ENCODE measurements around the gene TMEM52. TPM values are rescaled to one million over a fixed set of nuclear protein-coding genes. Genes with fewer than 3 reads are reported as not detected.

The TMEM52 gene
- total and polyA plus RNA-seq, 2 of the 13 experiments (the other 11 are each of a cell fraction or from before 2014, with no cell fraction given) = 13.2 to 18.7 TPM

GRCh38 chr1:1891349-1892078 lies 27.6 kb downstream of the TMEM52 start (continued):
- TF ChIP-seq TIGD3 (CRISPR knock-in tag; IDR thresholded peaks at IDR 0.05; ENCODE audit: borderline replicate concordance) (peak; percentile 77; the same call in 1 of the 2 replicates), RXRA (CRISPR knock-in tag; IDR thresholded peaks at IDR 0.05) (peak; percentile 67), PAXIP1 (CRISPR knock-in tag; conservative IDR thresholded peaks at IDR 0.05) (peak; percentile 6; the same call in 1 of the 2 replicates), ZNF691 (CRISPR knock-in tag; IDR thresholded peaks at IDR 0.05; ENCODE audit: borderline replicate concordance, low read depth) (peak; percentile 37; the same call in 1 of the 2 replicates), CAMTA2 (CRISPR knock-in tag; IDR thresholded peaks at IDR 0.05; ENCODE audit: borderline replicate concordance) (0 out of 2 replicates have a peak, but pooled peaks have one; percentile 31), ZNF607 (CRISPR knock-in tag; IDR thresholded peaks at IDR 0.05; ENCODE audit: borderline replicate concordance) (0 out of 2 replicates have a peak, but pooled peaks have one; percentile 66), REST (IDR thresholded peaks at IDR 0.05; ENCODE audit: borderline replicate concordance in 1 of 2, low read depth in 1 of 2, low read length in 2 of 2) (peak in 1 of 2 experiments; percentile 27; a peak in 1 of 4 replicates), BCL3 (CRISPR knock-in tag; IDR thresholded peaks at IDR 0.05) (0 out of 2 replicates have a peak, but pooled peaks have one; percentile 20), ZNF891 (CRISPR knock-in tag; IDR thresholded peaks at IDR 0.05) (no peak), MEF2D (CRISPR knock-in tag; IDR thresholded peaks at IDR 0.05) (peak; percentile 54; the same call in 1 of the 2 replicates), U2AF1 (optimal IDR thresholded peaks at IDR 0.05; ENCODE audit: low read depth, low read length) (peak; percentile 32), SP5 (CRISPR knock-in tag; IDR thresholded peaks at IDR 0.05; ENCODE audit: borderline replicate concordance, low read depth) (0 out of 2 replicates have a peak, but pooled peaks have one; percentile 40), ZNF33B (CRISPR knock-in tag; IDR thresholded peaks at IDR 0.05) (no peak), ZBTB33 (CRISPR knock-in tag; IDR thresholded peaks at IDR 0.05) (no peak)
